Left lung (tissue), 10 donors: ENCODE measurements around the gene S1PR3. TPM values are rescaled to one million over a fixed set of nuclear protein-coding genes. Genes with fewer than 3 reads are reported as not detected.

ENCODE experiments used
- ATAC-seq: fragments of 200-7000 bp; cut with Tn5 transposase; one replicate; pipeline ENCODE4 v1.9.1; 2020; ENCODE audit warnings: moderate library complexity
- DNase-seq, 4 donors: peaks; one replicate each; pipeline ENCODE4 v3.0.0-alpha.2; 2013 to 2020
- H3K27ac ChIP-seq, 2 donors: fragments of 200-600 bp; sonication (generic) in 1 of 2; one replicate each; pipeline versions ENCODE4 v1.5.0 to v1.8.0; 2020 to 2021
- H3K27me3 ChIP-seq, 2 donors: fragments of 200-600 bp; sonication (generic) in 1 of 2; one replicate each; pipeline versions ENCODE4 v1.5.0 to v1.8.0; 2020 to 2021
- H3K36me3 ChIP-seq, 2 donors: fragments of 200-600 bp; sonication (generic) in 1 of 2; one replicate each; pipeline versions ENCODE4 v1.5.0 to v1.8.0; 2020 to 2021
- H3K4me1 ChIP-seq, 2 donors: fragments of 200-600 bp; one replicate each; pipeline ENCODE4 v1.8.0; 2021
- H3K4me3 ChIP-seq, 2 donors: fragments of 200-600 bp; sonication (generic) in 1 of 2; one replicate each; pipeline versions ENCODE4 v1.5.0 to v1.8.0; 2020 to 2021; ENCODE audit warnings: mild to moderate bottlenecking in 1 of 2
- H3K9me3 ChIP-seq, 2 donors: fragments of 200-600 bp; sonication (generic) in 1 of 2; one replicate each; pipeline versions ENCODE4 v1.5.0 to v1.8.0; 2020 to 2021
- CTCF ChIP-seq, 2 donors: fragments of 200-600 bp; sonication (generic) in 1 of 2; IDR thresholded peaks; one replicate each; pipeline versions ENCODE4 v1.5.0 to v1.8.0; 2021; ENCODE audit warnings: antibody characterized with exemption in 2 of 2
- intact Hi-C, 2 donors: fragments of 100-400 bp; cut with DNase I; formaldehyde crosslinking; loops; one replicate each; pipeline versions ENCODE4 v1.11.2 to v1.14.2; 2022
- polyA plus RNA-seq, 6 donors: library from polyadenylated mRNA; unstranded; fragments of 120-200 nt; gene quantifications; one replicate each; pipeline ENCODE4 v1.2.1, GENCODE V29; 2013; ENCODE audit not compliant: insufficient read length in 6 of 6
- total RNA-seq, 2 donors: library from RNA; stranded (reverse); fragmentation: NEBNext Ultra II Directional; extraction: Animal tissue kit (Norgen Biotek cat#: 25700); gene quantifications; one replicate each; pipeline ENCODE4 v1.2.1, GENCODE V29; 2021
- donor health status: DM: no; HTN: yes; CAD: no.
- donor health status: DM: no; HTN: no; CAD: no.

S1PR3 gene
- total and polyA plus RNA-seq, 8 donors, result 6.9 to 113 (median 82.0) TPM

- Histone ChIP-seq H3K27ac (no peak overlapping the region), H3K4me3 (no peak overlapping the region), H3K27me3 (peaks cover 0 to 6% of the 10 kb centered on the region in 2 donors), H3K4me1 (peaks cover 0 to 4% of the 10 kb centered on the region in 2 donors), H3K36me3 (no peaks in the 10 kb centered on the region), H3K9me3 (no peaks in the 10 kb centered on the region)
- ATAC-seq, result no peak
- intact Hi-C loops, result no loop called here
- peak in 1 of 4 donors; percentile 33 for DNase-seq
- no peak for TF ChIP-seq CTCF (IDR thresholded peaks at IDR 0.05)
Measured at GRCh38 chr9:89006267-89006666, 15.0 kb downstream of the S1PR3 start.

- DNase-seq (no peak), ATAC-seq (no peak)
- no peaks in the 10 kb centered on the region for H3K27me3 ChIP-seq
- no peak overlapping the region for H3K4me3 ChIP-seq
- intact Hi-C loops, result no loop called here
- no peaks in the 10 kb centered on the region for H3K36me3 ChIP-seq
- H3K9me3 ChIP-seq, result no peaks in the 10 kb centered on the region
- H3K27ac ChIP-seq, result no peak overlapping the region
- TF ChIP-seq CTCF (IDR thresholded peaks at IDR 0.05), result no peak
- no peaks in the 10 kb centered on the region for H3K4me1 ChIP-seq
Measured at GRCh38 chr9:89006996-89007967, 16.0 kb downstream of the S1PR3 start.

GRCh38 chr9:89008055-89008743 is 16.9 kb downstream of the S1PR3 start:
- Histone ChIP-seq H3K9me3 (no peaks in the 10 kb centered on the region), H3K27me3 (no peaks in the 10 kb centered on the region), H3K27ac (no peak overlapping the region), H3K4me1 (no peaks in the 10 kb centered on the region), H3K4me3 (no peak overlapping the region), H3K36me3 (no peaks in the 10 kb centered on the region)
- TF ChIP-seq CTCF (IDR thresholded peaks at IDR 0.05), result no peak
- DNase-seq (peak in 1 of 4 donors; percentile 38), ATAC-seq (no peak)
- intact Hi-C loops, result no loop called here

GRCh38 chr9:89008744-89009545 is 17.7 kb downstream of the S1PR3 start:
- H3K4me1 ChIP-seq, result no peaks in the 10 kb centered on the region
- no peak overlapping the region for H3K4me3 ChIP-seq
- no peak for TF ChIP-seq CTCF (IDR thresholded peaks at IDR 0.05)
- no peaks in the 10 kb centered on the region for H3K9me3 ChIP-seq
- intact Hi-C loops, result no loop called here
- no peak overlapping the region for H3K27ac ChIP-seq
- ATAC-seq (no peak), DNase-seq (no peak)
- H3K27me3 ChIP-seq, result no peaks in the 10 kb centered on the region
- H3K36me3 ChIP-seq, result no peaks in the 10 kb centered on the region
